Loucy (cell line): ENCODE measurements around the gene BUD23.

ENCODE experiments used
- H2AFZ ChIP-seq: fragments of 200-600 bp; sonication (generic); 2 replicates; pipeline ENCODE4 v1.6.0; 2016; ENCODE audit warnings: antibody characterized with exemption, mild to moderate bottlenecking, low read length, moderate library complexity
- H3F3A ChIP-seq: fragments of 200-600 bp; 2 replicates; pipeline ENCODE4 v1.6.0; 2016; ENCODE audit warnings: antibody characterized with exemption, low read depth, mild to moderate bottlenecking
- H3K27me3 ChIP-seq: fragments of 200-600 bp; sonication (generic); 2 replicates; pipeline ENCODE4 v1.6.1; 2014; ENCODE audit warnings: low read length, mild to moderate bottlenecking; ENCODE audit not compliant: insufficient read depth, poor library complexity, severe bottlenecking
- H3K36me3 ChIP-seq: fragments of 200-600 bp; sonication (generic); 2 replicates; pipeline ENCODE4 v1.6.1; 2016; ENCODE audit warnings: low read length; ENCODE audit not compliant: insufficient read depth
- H3K4me1 ChIP-seq: fragments of 200-600 bp; sonication (generic); 2 replicates; pipeline ENCODE4 v1.5.1; 2014; ENCODE audit warnings: low read length, mild to moderate bottlenecking; ENCODE audit not compliant: insufficient read depth, poor library complexity, severe bottlenecking
- H3K4me2 ChIP-seq: fragments of 200-600 bp; sonication (generic); 2 replicates; pipeline ENCODE4 v1.6.0; 2014; ENCODE audit warnings: antibody characterized with exemption, low read length, low read depth, mild to moderate bottlenecking; ENCODE audit not compliant: poor library complexity, severe bottlenecking
- H3K4me3 ChIP-seq: fragments of 200-600 bp; sonication (generic); 2 replicates; pipeline ENCODE4 v1.5.1; 2014; ENCODE audit warnings: low read length, mild to moderate bottlenecking, mixed read lengths; ENCODE audit not compliant: poor library complexity, severe bottlenecking
- H3K79me2 ChIP-seq: fragments of 200-600 bp; sonication (generic); 2 replicates; pipeline ENCODE4 v1.6.1; 2014; ENCODE audit warnings: low read length; ENCODE audit not compliant: insufficient read depth
- H3K9ac ChIP-seq: fragments of 200-600 bp; sonication (generic); 2 replicates; pipeline ENCODE4 v1.6.0; 2014; ENCODE audit warnings: mild to moderate bottlenecking, low read depth, low read length, moderate library complexity; ENCODE audit not compliant: poor library complexity, severe bottlenecking
- H3K9me2 ChIP-seq: fragments of 200-600 bp; sonication (generic); replicated peaks from 2 replicates; pipeline ENCODE4 v1.6.1; 2016; ENCODE audit warnings: low read depth, low read length, mixed read lengths
- H3K9me3 ChIP-seq: fragments of 200-600 bp; sonication (generic); 2 replicates; pipeline ENCODE4 v1.6.1; 2014; ENCODE audit warnings: mild to moderate bottlenecking, antibody characterized with exemption, low read length, low read depth; ENCODE audit not compliant: insufficient read depth
- H4K20me1 ChIP-seq: fragments of 200-600 bp; sonication (generic); 2 replicates; pipeline ENCODE4 v1.6.0; 2014; ENCODE audit warnings: antibody characterized with exemption, low read length, mild to moderate bottlenecking; ENCODE audit not compliant: insufficient read depth, poor library complexity, severe bottlenecking
- EZH2phosphoT487 ChIP-seq: fragments of 200-600 bp; IDR thresholded peaks from 2 replicates; pipeline ENCODE4 v1.6.1; 2018; ENCODE audit warnings: antibody characterized with exemption, mild to moderate bottlenecking, moderate library complexity, borderline replicate concordance
- TF ChIP-seq, protein P1 (sequence below): fragments of 200-600 bp; sonication (generic); conservative IDR thresholded peaks from 2 replicates; pipeline ENCODE4 v1.5.1; 2014; ENCODE audit warnings: mild to moderate bottlenecking, antibody characterized with exemption, low read length

The BUD23 gene

DNA sequence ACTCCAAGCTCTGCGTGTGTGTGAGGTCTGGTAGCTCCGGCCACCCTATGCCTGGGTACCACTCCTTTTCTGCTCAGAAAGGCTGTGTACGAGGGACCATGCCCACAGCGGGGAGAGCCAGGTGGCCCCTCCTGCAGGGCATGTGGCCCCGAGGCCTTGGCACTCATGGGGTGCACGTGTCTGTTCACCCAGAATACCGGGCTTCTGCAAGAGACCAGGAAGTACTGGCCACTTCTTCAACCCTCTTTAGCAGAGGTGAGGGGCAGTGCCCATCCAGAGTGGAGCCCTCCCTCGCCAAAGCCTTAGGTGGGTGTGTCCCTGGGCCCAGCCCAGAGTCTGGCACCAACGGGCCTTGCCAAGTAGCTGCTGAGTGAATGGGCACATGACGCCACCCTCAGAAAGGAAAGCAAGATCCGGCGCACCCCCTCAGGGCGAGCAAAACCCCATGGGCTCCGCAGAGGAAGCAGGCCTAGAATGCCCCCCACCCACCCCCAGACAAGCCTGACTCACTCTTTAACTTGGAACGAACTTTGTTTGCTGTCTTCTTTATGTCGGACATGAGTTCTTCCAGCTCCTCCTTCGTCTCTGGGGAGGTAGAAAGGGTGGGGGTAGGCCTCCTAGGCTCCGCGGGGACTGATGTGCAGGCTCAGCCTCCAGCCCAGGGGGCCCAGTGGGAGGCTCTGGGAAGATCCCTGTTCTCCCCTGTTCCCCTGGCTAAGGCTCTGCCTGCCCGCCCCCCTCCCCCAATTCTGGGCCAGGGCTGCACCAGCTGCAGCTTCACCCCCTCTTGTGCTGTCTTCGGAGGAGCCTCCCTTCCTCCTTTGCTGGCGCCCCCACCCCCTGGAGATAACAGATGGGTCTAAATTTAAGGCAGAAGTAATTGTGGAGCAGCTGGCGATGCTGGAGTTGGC, 21.5 kb downstream of the BUD23 start:
- H3K4me3 ChIP-seq = no peak overlapping the region
- no peaks in the 10 kb centered on the region for H3K79me2 ChIP-seq
- H2AFZ ChIP-seq = no peak overlapping the region
- H4K20me1 ChIP-seq = no peaks in the 10 kb centered on the region
- H3F3A ChIP-seq = no peaks in the 10 kb centered on the region
- no peaks in the 10 kb centered on the region for H3K36me3 ChIP-seq
- no peak overlapping the region for H3K4me2 ChIP-seq
- H3K27me3 ChIP-seq = no peaks in the 10 kb centered on the region
- H3K9ac ChIP-seq = no peak overlapping the region
- no peaks in the 10 kb centered on the region for H3K9me2 ChIP-seq
- TF ChIP-seq, protein P1, sequence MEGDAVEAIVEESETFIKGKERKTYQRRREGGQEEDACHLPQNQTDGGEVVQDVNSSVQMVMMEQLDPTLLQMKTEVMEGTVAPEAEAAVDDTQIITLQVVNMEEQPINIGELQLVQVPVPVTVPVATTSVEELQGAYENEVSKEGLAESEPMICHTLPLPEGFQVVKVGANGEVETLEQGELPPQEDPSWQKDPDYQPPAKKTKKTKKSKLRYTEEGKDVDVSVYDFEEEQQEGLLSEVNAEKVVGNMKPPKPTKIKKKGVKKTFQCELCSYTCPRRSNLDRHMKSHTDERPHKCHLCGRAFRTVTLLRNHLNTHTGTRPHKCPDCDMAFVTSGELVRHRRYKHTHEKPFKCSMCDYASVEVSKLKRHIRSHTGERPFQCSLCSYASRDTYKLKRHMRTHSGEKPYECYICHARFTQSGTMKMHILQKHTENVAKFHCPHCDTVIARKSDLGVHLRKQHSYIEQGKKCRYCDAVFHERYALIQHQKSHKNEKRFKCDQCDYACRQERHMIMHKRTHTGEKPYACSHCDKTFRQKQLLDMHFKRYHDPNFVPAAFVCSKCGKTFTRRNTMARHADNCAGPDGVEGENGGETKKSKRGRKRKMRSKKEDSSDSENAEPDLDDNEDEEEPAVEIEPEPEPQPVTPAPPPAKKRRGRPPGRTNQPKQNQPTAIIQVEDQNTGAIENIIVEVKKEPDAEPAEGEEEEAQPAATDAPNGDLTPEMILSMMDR = no peak
- no peak for TF ChIP-seq EZH2phosphoT487
- no peaks in the 10 kb centered on the region for H3K9me3 ChIP-seq
- no peaks in the 10 kb centered on the region for H3K4me1 ChIP-seq

DNA sequence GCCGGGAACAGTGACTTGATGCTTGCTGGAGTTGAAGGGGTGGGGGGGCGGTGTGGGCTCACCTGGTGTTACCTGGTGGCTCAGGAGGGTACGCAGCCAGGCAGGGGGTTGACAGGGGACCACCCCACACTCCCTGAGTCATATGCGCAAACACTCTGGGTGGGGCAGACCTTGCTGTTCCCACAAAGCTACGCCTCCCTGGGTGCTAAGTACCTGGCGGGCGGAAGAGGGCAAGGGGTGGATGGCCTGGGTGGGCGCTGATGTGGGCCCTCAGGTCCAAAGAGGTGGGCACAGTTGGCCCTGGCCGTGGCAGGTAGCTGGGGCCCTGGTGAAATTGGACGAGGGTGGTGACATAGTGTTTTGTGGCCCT, 22.1 kb downstream of the BUD23 start:
- Histone ChIP-seq H4K20me1 (no peaks in the 10 kb centered on the region), H2AFZ (no peak overlapping the region), H3K9me2 (no peaks in the 10 kb centered on the region), H3K9ac (no peak overlapping the region), H3K4me3 (no peak overlapping the region), H3K4me1 (no peaks in the 10 kb centered on the region), H3K36me3 (no peaks in the 10 kb centered on the region), H3K27me3 (no peaks in the 10 kb centered on the region), H3K79me2 (no peaks in the 10 kb centered on the region), H3K9me3 (no peaks in the 10 kb centered on the region), H3F3A (no peaks in the 10 kb centered on the region), H3K4me2 (no peak overlapping the region)
- TF ChIP-seq, protein P1 = no peak
- no peak for TF ChIP-seq EZH2phosphoT487

DNA sequence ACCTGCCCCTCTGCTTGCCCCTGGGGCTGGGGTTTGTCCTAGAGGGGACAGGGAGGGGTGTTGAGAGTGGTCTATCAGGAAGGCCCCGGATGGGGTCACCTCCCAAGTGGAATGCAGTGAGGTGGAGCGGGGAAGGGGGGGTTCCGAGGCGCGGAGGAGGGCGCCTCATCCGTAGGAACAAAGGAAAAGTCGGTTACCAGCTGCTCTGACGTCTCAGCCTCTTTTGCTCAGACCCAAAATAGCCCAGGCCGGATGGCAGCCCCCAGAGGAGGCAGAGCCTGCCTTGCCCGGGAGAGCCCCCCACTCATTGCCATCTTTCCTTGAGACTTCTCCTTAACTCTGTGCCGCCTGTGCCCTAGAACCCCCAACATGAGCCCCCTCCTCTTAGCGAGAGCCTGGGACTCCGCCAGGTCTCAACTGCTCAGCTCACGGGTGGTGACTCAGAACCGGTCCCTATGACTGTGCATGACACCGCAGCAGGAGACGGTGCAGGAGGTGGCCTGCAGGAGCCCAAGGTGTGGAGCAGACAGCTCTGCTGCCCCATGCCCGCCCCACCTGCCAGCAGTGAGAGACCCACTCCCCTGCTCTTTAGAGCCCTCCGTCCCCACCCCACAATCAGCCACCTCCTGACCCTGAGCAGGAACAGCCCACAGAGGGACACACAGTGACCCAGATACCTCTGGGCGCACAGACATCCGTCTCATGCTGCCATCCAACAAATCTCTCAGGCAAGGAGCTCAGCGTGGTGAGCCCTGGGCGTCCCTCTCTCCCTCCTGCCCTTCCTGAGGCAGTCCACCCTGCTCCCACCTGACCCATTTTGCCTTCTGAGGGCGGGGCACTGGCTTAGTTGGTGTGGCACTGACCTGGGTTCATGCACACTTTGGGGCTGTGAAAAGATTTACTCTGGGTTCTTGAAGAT, 23.0 kb downstream of the BUD23 start:
- Histone ChIP-seq H3F3A (no peaks in the 10 kb centered on the region), H3K4me1 (no peaks in the 10 kb centered on the region), H3K9ac (no peak overlapping the region), H3K9me3 (no peaks in the 10 kb centered on the region), H3K4me2 (no peak overlapping the region), H3K27me3 (no peaks in the 10 kb centered on the region), H3K4me3 (no peak overlapping the region), H4K20me1 (no peaks in the 10 kb centered on the region), H3K9me2 (no peaks in the 10 kb centered on the region), H3K79me2 (no peaks in the 10 kb centered on the region), H3K36me3 (no peaks in the 10 kb centered on the region), H2AFZ (no peak overlapping the region)
- no peak for TF ChIP-seq EZH2phosphoT487
- TF ChIP-seq, protein P1 = no peak
